Measurements from ENCODE around the gene NOS3.
A peak's percentile ranks its signal among the peaks of the same experiment; 100 is the strongest.
"Not testable (repeated sequence)": the region's sequence is repeated elsewhere in the genome, so short reads cannot be mapped to it uniquely, and the experiment has no call there.

Gene NOS3

DNA sequence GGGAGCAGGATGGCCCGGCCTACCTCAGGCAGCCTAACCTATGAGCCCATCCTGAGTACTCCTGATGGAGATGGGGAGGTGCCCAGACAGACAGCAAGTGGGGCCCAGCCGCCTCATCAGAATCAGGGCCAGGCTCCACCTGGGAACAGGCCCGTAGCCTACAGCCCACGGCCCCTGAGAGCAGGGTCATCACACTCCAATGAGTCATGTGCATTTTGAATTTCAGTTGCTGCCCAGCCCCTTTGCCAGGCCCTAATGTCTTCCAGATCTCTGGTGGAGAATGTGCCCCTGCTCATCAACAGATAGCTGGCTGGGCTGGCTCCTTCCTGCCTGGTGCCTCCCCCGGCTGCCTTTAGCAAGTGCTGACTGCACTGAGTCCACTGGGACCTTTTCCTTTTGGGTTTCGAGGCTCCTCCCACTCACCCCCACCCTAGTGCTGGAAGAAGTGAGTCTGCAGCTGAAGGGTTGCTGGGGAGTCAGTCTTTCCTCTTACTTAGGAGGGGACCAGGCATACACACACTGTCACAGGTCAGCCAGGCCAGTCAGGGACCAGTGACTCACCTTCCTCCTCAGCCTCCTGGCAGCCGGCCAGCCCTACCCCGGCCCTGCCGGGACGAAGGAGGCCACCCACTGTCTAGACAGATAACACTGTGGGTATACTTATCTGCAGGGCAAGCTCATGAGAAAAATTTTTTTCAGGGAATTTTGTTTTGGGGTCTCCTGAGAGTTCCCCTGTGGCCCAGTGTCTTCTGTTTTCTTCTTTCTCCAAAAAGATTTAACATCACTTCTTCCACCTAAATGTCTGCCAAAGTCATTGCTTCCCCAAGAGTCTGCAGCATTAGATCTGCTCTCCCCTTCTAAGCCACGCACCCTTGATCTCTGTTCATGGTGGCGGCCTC is 48.4 kb downstream of the NOS3 start:
- peak; percentile 71 for DNase-seq (ENCODE audit: low read depth)

DNA sequence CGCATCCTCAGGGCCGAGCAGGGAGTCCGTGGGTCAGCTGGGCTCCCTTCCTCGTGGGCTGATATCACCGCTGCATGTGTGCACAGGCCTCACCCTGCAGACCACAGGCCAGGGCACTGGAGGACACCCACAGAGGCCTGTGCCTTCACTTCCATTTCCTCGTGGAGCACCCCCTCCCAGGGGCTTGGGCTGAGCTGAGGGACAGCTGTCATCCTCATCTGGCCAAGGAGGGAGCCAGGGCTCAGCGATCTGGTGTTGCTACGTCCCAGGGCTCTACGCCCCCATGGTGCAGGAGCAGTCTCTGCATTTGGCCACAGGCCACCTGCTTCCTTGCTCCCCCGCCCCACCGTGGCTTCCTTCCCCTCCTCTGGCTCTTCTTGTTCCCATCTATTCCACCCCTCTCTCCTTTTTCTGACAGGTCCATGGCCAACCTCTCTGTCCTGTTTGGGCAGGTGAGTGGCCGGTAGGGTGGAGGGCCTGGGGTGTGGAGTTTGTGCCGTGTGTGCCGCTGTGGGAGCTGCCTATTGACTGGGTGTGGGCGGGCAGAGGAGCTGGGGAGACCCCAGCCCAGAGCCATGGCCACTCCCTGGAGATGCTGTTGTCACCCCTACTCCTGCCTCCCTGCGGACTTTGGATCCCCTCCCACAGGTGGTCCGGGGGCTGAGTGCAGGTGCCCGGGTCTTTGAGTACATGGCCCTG is 49.2 kb downstream of the NOS3 start:
- no peak for DNase-seq (ENCODE audit: low read depth)

DNA sequence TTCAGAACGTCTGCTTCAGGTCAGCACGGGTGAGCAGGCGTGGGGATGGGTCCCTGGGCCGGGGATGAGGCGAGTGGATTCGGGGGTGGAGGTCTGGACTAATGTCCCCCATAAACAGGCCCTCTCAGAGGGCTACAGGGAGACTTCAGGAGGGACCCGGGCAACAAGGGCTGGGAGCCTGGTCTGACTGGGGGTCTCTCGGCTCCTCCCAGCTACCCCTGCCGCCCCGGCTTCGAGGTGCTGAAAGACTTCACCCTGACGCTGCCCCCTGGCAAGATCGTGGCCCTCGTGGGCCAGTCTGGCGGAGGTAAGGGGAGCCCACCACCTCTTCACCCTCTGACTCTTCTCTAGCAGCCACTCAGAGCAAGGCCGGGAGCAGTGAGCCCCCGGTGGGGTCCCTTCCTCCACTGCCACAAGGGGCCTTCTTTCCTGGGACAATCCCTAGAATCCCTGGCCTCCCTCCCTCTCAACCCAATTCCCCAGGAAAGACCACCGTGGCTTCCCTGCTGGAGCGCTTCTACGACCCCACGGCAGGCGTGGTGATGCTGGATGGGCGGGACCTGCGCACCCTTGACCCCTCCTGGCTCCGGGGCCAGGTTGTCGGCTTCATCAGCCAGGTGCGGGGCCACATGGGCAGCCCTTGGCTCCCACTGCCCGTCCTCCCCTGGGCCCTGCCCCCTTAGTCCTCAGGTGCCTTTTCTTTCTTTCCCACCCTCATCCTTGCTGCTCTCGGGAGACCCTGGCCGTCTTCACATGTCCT is 50.0 kb downstream of the NOS3 start:
- no peak for DNase-seq (ENCODE audit: low read depth)

GRCh38 chr7:151043449-151043848 is 52.6 kb downstream of the NOS3 start:
- DNase-seq (ENCODE audit: low read depth): not testable (repeated sequence)

GRCh38 chr7:151043959-151044358 is 53.1 kb downstream of the NOS3 start:
- DNase-seq (ENCODE audit: low read depth): no peak

DNA sequence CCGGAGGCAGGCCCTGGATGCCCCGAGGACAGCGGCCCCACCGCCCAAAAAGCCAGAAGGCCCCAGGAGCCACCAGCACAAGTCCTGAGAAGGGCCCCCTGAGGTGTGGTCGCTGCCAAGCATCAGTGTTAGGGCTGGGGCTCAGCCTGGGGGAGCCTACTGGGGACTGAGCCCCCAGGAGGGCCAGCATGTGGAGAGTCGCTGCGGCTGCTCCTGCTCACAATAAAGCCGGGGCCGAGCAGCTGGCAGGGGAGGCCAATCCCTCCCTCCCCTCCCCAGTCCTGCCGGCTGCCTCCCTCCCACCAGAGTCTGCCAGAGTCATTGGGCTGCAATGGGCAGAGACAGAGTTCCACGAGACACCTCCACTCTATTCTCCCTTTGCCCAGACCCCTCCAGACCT is 54.4 kb downstream of the NOS3 start:
- no peak for DNase-seq (ENCODE audit: low read depth)

GRCh38 chr7:151045967-151046366 is 55.1 kb downstream of the NOS3 start:
- DNase-seq (ENCODE audit: low read depth): no peak

DNA sequence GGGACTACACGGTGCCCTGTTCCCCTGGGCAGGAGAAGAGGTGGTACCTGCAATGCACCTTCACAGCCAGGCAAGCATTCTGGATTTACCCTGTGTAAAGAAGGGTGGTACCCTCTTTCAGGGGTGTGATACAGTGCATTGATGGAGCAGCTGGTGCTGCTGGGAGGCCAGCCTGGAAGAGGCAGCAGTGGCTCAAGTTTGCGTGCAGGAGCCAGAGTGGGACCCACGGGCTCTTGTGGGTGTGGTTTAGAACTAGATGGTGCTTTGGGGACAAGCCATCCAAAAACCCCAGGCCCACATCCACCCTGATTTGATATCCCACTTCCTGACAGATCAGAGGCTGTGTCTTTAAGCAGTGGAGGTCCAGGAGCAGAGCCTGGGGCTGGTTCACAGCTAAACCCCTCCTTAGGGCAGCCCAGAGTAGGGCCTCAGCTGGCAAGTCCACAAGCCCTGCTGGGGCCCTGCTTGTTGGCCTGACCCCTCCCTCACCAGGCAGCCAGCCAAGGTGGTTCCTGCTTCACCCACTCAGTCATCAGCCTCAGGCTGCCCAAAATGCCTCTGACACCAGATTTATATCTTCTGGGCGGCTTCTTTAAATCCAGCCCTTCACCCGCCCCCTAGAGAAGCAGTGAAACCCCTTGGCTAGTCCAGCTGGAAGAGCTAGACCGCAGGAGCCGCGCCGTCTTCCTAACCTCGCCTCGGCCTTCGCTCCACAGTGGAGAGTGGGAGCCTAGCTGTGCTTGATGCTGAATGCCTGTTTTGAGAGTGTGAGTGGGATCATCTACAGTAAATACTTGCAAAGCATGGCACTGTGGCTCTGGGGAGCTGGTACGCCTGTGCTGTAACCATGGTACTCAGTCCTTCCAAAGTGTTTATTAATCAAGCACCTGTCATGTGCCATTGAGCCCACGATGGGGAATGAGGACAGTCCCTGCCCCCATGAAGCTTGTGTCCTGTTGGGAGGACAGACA is 56.1 kb downstream of the NOS3 start:
- DNase-seq (ENCODE audit: low read depth): no peak

DNA sequence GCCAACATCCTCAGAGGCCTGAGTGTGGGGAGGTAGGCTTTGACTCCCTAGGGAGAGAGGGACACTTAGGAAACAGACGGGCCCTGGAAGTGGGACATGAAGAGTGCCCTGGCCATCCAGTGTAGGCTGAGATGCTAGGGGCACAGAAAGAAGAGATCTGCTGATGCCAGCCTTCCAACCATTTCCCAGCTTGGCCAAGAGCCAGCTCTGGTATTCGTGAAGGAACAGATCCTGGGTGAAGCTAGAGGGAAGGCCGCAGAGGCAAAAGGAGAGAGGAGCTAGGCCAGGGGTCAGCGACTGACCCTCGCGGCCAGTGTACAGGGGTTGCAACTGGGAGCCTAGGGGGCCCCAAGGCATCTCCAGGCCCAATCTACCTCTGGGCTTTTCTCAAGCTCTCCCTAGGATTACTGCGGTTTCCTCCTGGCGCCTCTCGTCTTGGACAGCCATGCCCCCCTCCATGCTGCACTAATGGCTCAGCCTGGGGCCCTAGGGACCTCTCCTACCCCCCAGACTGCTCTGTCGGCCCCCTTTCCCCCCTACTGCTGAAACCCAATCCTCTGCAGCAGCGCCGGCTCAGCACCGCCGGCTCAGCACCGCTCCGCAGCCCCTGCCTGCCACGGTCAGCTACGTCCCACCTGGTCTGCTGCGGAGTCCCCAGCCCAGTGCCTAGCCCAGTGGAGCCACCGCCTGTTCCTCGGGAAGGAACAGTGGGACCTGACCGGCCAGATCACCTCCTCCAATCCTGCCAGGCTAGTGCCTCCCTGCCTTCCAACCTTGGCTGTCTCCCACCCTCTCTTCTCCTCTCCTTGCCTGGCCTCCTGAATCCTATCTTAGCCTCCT is 57.4 kb downstream of the NOS3 start, which contains the start of gene ASIC3:
Gene ASIC3 (plus strand): TSS at position 556 of the 840 bp plus-strand sequence. CDS start 355 bp downstream, outside the sequence.
- no peak for DNase-seq (ENCODE audit: low read depth)

DNA sequence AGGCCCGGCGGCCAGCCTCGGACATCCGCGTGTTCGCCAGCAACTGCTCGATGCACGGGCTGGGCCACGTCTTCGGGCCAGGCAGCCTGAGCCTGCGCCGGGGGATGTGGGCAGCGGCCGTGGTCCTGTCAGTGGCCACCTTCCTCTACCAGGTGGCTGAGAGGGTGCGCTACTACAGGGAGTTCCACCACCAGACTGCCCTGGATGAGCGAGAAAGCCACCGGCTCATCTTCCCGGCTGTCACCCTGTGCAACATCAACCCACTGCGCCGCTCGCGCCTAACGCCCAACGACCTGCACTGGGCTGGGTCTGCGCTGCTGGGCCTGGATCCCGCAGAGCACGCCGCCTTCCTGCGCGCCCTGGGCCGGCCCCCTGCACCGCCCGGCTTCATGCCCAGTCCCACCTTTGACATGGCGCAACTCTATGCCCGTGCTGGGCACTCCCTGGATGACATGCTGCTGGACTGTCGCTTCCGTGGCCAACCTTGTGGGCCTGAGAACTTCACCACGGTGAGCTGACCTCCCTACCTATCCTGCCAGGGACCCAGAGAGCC is 58.2 kb downstream of the NOS3 start:
- DNase-seq (ENCODE audit: low read depth): no peak

DNA sequence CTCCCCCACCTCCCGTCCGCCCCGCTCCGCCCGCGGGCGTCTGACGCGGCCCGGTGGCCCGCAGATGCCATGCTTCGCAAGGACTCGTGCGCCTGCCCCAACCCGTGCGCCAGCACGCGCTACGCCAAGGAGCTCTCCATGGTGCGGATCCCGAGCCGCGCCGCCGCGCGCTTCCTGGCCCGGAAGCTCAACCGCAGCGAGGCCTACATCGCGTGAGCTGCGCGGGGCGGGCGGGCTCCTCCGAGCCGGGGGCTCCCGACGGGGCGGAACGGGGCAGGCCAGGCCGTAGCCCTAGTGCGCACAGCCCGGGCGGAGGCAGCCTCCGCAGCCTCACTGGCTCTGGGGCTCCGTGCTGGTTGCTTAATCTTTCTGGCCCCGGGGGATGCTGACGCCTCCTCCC is 60.3 kb downstream of the NOS3 start:
- DNase-seq (ENCODE audit: low read depth): no peak

- DNase-seq (ENCODE audit: low read depth): no peak
These were observed 62.3 kb downstream of the NOS3 start for GRCh38 chr7:151053096-151053495.

DNA sequence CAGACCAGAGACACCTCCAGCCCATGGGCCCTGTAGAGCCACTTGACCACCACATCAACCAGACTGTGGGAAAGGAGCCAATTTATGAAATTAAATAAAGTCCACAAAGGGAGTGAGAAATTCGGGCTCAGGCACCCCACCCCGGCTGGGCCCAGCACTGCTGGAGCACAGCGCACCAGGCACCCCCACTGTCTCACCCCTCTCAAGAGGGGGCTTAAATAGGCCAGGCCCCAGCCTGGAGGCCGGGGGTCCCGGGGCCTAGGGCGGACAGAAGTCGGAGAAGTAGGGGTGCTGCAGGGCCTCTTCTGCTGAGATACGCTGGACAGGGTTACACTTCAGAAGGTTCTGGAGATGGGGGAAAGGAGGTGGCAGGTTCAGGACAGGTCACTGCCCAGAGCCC is 62.9 kb downstream of the NOS3 start:
- DNase-seq (ENCODE audit: low read depth): no peak

DNA sequence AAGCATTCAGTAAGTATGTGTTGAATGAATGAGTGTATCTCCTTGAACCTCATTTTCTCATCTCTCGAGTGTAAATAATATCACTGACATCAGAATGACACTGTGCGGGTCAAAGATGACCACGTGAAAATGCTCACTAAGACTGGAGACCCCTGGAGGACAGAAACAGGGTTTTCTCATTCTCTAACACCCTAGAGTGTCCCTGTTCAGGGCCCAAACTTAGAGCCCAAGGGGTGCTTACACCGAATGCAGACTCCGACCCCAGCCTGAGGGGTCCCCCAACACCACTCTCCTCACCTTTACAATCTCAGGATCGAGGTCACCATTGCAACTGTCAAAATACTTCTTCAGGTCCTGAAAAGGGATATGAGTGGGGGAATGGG is 65.5 kb downstream of the NOS3 start:
- DNase-seq (ENCODE audit: low read depth): no peak

- no peak for DNase-seq (ENCODE audit: low read depth)
These were observed 66.1 kb downstream of the NOS3 start for GRCh38 chr7:151056666-151057505.

- no peak for DNase-seq (ENCODE audit: low read depth)
These were observed 66.7 kb downstream of the NOS3 start, which contains the start of gene CDK5 for GRCh38 chr7:151057506-151057988. Gene CDK5 (minus strand): TSS chr7:151057897. CDS start chr7:151057848, 49 bp downstream.

DNA sequence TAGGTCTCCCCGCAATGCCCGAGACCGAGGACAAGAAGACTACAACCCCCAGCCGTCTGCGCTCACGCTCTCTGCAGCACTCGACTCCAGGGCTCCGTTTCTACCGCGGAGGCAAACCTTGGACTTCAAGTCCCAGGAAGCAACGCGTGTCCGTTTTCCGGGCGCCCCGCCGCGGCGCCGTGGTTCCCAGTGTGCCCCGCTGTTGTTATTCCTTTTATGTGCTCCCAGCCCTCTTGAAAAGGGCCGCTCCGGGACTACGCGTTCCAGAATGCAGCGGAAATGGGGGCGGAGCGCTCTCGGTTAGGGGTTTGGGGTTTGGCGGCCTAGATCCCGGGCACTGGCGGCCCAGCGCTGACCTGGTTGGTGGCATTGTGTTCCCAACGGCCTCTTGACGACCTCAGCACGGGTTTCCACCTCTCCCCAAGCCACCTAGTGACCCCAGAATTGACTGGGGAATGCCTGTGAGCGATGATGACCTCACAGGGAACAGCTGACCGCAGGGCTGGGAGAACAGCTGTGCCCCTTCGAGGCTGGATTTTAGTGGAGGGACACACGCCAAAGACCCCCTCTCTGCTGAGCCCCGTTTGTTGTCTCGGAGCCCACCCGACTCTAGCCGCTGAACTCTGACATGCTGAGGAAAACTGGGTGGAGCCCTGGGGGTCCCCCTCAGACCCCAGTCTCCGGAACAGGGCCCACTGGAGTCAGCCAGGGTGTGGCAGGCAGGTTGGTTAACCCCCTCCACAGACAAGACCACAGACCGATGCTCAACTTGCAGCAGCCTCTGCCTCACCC is 67.4 kb downstream of the NOS3 start:
- DNase-seq (ENCODE audit: low read depth): peak; percentile 98

- DNase-seq (ENCODE audit: low read depth): no peak
These were observed 68.1 kb downstream of the NOS3 start for GRCh38 chr7:151058781-151059366.
